GM21390 (cell line): ENCODE data around the gene FAM83C.
"Not testable (repeated sequence)": the region's sequence is repeated elsewhere in the genome, so short reads cannot be mapped to it uniquely, and the experiment has no call there.

ENCODE experiments used
- ATAC-seq: cut with Tn5 transposase; IDR thresholded peaks from one replicate; pipeline ENCODE4 v1.9.1; 2021; ENCODE audit not compliant: unreplicated experiment

Gene FAM83C

DNA sequence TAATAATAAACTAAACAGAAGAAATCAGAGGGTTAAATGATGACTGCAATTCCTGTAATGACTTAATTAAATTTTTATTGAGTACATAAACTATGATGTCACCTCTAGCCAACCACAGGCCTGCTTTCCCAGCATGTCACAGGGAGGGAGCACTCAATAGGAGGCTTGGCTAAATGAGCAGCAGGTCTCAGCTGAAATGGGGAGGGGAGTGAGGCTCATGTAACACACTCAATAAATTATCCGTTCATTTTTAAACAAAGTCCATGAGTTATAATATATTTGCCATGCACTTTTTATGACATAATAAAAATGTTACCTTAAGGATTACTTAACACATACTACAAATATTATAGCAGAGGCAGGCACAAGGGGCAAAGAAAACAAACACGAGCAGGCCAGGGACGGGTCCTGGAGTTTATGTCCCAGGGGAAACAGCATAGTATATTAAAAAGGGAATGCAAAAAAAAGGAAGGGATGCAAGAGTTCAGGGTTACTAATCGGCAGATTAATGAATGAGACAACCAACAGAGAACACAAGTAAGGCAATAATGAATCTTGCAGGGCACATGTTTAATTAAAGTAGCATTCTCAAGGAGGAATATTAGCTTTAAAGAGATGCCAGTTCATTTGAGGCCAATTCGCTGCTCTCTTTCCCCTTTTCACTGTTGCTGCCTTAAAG, 27.1 kb upstream of the FAM83C start:
- no peak for ATAC-seq

- ATAC-seq = no peak
Measured at GRCh38 chr20:35318502-35319157, 26.4 kb upstream of the FAM83C start.

- no peak for ATAC-seq
Measured at GRCh38 chr20:35317416-35318210, 25.4 kb upstream of the FAM83C start.

GRCh38 chr20:35316086-35316485, 23.9 kb upstream of the FAM83C start:
- ATAC-seq = no peak

GRCh38 chr20:35315632-35316020, 23.4 kb upstream of the FAM83C start:
- not testable (repeated sequence) for ATAC-seq

- ATAC-seq = no peak
Measured at GRCh38 chr20:35314816-35315631, 22.8 kb upstream of the FAM83C start.

- ATAC-seq = no peak
Measured at GRCh38 chr20:35312318-35312717, 20.1 kb upstream of the FAM83C start.

GRCh38 chr20:35311822-35312221, 19.6 kb upstream of the FAM83C start:
- ATAC-seq = no peak

- ATAC-seq = no peak
Measured at GRCh38 chr20:35311409-35311808, 19.2 kb upstream of the FAM83C start.

DNA sequence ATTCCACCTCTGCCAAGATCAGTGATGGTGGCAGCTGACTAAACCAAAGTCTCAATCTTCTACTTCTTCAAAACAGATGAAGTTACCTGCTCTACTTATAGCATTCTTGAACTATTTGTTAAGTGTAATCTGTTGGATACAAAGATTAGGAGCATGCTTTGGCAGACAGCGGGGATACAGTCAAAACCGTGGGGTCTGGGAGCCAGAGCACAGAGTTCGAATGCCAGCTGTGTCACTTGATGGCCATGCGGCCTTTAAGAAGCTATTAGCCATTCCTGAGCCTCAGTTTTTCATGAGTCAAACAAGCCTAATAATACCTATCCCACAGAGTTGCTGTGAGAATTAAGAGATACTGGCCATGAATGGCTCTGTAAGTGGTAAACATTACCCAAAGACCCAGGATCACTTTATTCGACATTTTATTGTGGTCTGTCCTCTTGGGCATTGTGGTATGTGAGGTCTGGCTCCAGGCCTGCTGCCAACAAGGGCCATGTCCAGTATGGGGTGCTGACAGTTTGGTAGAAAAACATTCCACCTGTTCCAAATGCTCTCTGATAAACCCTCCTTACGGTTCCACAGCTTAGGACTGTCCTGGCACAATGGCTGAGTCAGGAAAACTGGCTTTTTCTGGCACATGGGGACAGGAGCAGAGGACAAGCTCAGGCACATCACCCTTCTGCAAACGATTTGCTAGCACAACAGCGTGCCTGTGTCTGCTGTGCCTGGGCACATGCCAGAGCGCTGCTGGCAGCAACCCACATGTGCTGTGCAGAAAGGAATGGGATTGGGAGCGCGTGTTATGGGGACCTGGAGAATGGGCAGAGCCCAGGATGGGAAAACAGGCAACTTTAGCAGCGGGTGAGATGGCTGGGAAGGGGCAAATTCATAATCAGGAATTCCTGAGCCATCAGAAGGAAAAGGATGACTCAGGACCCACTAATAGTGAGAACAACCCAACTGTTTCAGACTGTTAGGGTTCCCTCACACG, 15.7 kb upstream of the FAM83C start:
- no peak for ATAC-seq

- no peak for ATAC-seq
Measured at GRCh38 chr20:35306931-35307517, 14.8 kb upstream of the FAM83C start.

DNA sequence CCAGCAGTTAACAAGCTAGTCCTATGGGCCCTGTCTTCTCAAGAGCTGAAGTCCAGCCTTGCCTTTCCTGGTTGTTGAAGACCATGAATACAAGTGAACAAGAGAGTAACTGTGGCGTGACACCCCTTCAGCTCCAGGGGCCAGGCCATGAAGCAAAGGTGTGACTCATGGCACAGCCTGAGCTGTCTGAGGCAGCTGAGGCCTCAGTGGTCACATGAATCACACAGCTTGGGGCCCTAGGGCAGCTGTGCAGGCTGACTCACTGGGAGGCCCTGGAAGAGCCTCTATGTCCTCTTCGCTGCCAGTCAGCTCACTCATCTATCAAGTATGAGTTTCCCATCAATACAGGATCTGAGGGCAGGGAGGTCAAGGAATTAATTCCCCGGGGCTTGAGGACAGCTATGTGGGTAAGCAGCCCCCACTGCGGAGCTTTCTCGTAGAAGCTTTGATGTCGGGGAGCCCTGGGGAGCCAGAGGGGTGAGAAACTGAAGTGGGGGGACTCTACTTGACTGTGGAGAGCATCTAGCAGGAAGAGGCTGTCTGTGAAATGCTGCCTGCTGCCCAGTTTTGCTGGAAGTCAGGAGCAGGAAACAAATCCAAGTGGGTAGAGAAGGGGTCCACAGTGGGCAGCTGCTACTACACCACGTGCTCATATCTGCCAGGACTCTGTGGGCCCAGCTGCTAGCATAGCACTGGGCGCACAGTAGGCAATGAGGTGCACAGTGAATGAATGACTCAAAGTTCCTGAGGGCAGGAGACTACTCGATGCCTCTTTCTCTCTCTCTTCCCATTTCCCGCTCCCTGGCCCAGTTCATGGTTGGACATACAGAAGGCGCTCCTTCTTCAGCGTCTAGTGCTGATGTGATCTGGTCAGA, 13.7 kb upstream of the FAM83C start:
- no peak for ATAC-seq

DNA sequence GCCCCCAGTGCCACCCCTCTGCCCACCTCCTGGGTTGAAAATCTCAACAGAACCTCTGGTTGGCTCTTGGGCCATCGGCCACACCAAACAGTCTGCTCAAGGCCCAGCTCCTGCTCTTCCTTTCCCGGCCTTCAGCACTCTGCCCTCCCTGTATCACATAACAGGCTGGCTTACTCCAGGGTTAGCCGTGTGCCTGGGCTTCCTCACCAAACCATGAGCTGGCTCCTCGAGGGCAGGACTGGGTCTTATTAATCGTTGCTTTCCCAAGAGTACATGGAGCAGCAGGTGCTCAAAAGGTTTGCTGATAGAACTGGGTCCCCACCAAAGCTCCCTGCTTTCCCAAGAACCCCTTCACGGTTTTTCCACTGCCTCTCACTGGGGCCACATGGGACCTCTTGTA, 12.7 kb upstream of the FAM83C start:
- ATAC-seq = no peak

GRCh38 chr20:35303735-35304491, 11.7 kb upstream of the FAM83C start:
- peak; percentile 65 for ATAC-seq

- ATAC-seq = no peak
Measured at GRCh38 chr20:35303382-35303734, 11.1 kb upstream of the FAM83C start.

GRCh38 chr20:35302421-35303335, 10.5 kb upstream of the FAM83C start:
- ATAC-seq = no peak

- ATAC-seq = no peak
Measured at GRCh38 chr20:35301426-35301825, 9.2 kb upstream of the FAM83C start.
